ENCODE data around the gene BAZ2A.

GRCh38 chr12:56671608-56672007 is 41.5 kb upstream of the BAZ2A start:
- TF ChIP-seq SP1 (IDR thresholded peaks at IDR 0.05; ENCODE audit: low read depth) (no peak), EZH2 (IDR thresholded peaks at IDR 0.05) (no peak)
